ENCODE results near the gene GPR153. TPM values are rescaled to one million over a fixed set of nuclear protein-coding genes. Genes with fewer than 3 reads are reported as not detected.

GPR153 gene
- polyA plus RNA-seq, 3 donors = 3.7 to 21.8 (median 12.3) TPM

GRCh38 chr1:6273380-6273891 is 12.5 kb upstream of the GPR153 start:
- no peak overlapping the region for H3K27ac ChIP-seq (ENCODE audit: low read depth, low read length)
- WGBS, 3 donors = 93 to 96% (median 93%) methylated on average over 18 to 19 of the region's 19 CpGs

GRCh38 chr1:6272868-6273267 is 12.0 kb upstream of the GPR153 start:
- 83 to 94% (median 84%) methylated on average over 6 of the region's 6 CpGs for WGBS, 3 donors
- no peak overlapping the region for H3K27ac ChIP-seq (ENCODE audit: low read depth, low read length)

GRCh38 chr1:6272452-6272851 is 11.6 kb upstream of the GPR153 start:
- 83 to 91% (median 84%) methylated on average over 9 of the region's 9 CpGs for WGBS, 3 donors
- H3K27ac ChIP-seq (ENCODE audit: low read depth, low read length) = no peak overlapping the region

GRCh38 chr1:6271554-6271953 is 10.7 kb upstream of the GPR153 start:
- H3K27ac ChIP-seq (ENCODE audit: low read depth, low read length) = no peak overlapping the region
- WGBS, 3 donors = 79 to 90% (median 82%) methylated on average over 11 to 12 of the region's 12 CpGs

GRCh38 chr1:6271006-6271405 is 10.1 kb upstream of the GPR153 start:
- 55 to 60% (median 58%) methylated on average over 4 of the region's 4 CpGs for whole genome bisulfite sequencing, 3 donors
- no peak overlapping the region for H3K27ac ChIP-seq (ENCODE audit: low read depth, low read length)

- no peak overlapping the region for H3K27ac ChIP-seq (ENCODE audit: low read depth, low read length)
- WGBS, 3 donors = 72 to 80% (median 77%) methylated on average over 8 of the region's 8 CpGs
Measured at GRCh38 chr1:6270401-6270800, 9.5 kb upstream of the GPR153 start.

GRCh38 chr1:6269720-6270400 is 9.0 kb upstream of the GPR153 start:
- 85 to 86% (median 85%) methylated on average over 22 of the region's 22 CpGs for WGBS, 3 donors
- H3K27ac ChIP-seq (ENCODE audit: low read depth, low read length) = no peak overlapping the region

GRCh38 chr1:6269296-6269695 is 8.4 kb upstream of the GPR153 start:
- WGBS, 3 donors = 85 to 93% (median 87%) methylated on average over 14 of the region's 14 CpGs
- H3K27ac ChIP-seq (ENCODE audit: low read depth, low read length) = no peak overlapping the region

GRCh38 chr1:6268415-6268814 is 7.5 kb upstream of the GPR153 start:
- 83 to 87% (median 87%) methylated on average over 21 of the region's 21 CpGs for WGBS, 3 donors
- no peak overlapping the region for H3K27ac ChIP-seq (ENCODE audit: low read depth, low read length)

- WGBS, 3 donors = 82 to 91% (median 89%) methylated on average over 12 of the region's 12 CpGs
- H3K27ac ChIP-seq (ENCODE audit: low read depth, low read length) = no peak overlapping the region
Measured at GRCh38 chr1:6267686-6268322, 6.9 kb upstream of the GPR153 start.

GRCh38 chr1:6266641-6267040 is 5.7 kb upstream of the GPR153 start:
- 88 to 94% (median 92%) methylated on average over 11 of the region's 11 CpGs for WGBS, 3 donors
- H3K27ac ChIP-seq (ENCODE audit: low read depth, low read length) = no peak overlapping the region

- no peak overlapping the region for H3K27ac ChIP-seq (ENCODE audit: low read depth, low read length)
- 55 to 92% (median 92%) methylated on average over 15 of the region's 15 CpGs for WGBS, 3 donors
Measured at GRCh38 chr1:6265151-6265550, 4.3 kb upstream of the GPR153 start.

- WGBS, 3 donors = 61 to 87% (median 68%) methylated on average over 7 of the region's 7 CpGs
- H3K27ac ChIP-seq (ENCODE audit: low read depth, low read length) = no peak overlapping the region
Measured at GRCh38 chr1:6263716-6264115, 2.8 kb upstream of the GPR153 start.

- 65 to 82% (median 72%) methylated on average over 24 to 25 of the region's 25 CpGs for WGBS, 3 donors
- H3K27ac ChIP-seq (ENCODE audit: low read depth, low read length) = no peak overlapping the region
Measured at GRCh38 chr1:6262555-6263420, 1.9 kb upstream of the GPR153 start.

- WGBS, 3 donors = 21 to 24% (median 22%) methylated on average over 14 to 15 of the region's 15 CpGs
- H3K27ac ChIP-seq (ENCODE audit: low read depth, low read length) = no peak overlapping the region
Measured at GRCh38 chr1:6261615-6261995, 707 bp upstream of the GPR153 start.

- whole genome bisulfite sequencing, 3 donors = 0 to 1% (median 1%) methylated on average over 6 to 58 of the region's 61 CpGs
- no peak overlapping the region for H3K27ac ChIP-seq (ENCODE audit: low read depth, low read length)
Measured at GRCh38 chr1:6260433-6260934, 414 bp downstream of the GPR153 start.

GRCh38 chr1:6259491-6260362 is 1.2 kb downstream of the GPR153 start:
- WGBS, 3 donors = 9 to 12% (median 9%) methylated on average over 36 to 46 of the region's 46 CpGs
- no peak overlapping the region for H3K27ac ChIP-seq (ENCODE audit: low read depth, low read length)

- no peak overlapping the region for H3K27ac ChIP-seq (ENCODE audit: low read depth, low read length)
- 68 to 83% (median 79%) methylated on average over 10 of the region's 10 CpGs for WGBS, 3 donors
Measured at GRCh38 chr1:6258675-6259074, 2.2 kb downstream of the GPR153 start.
